OCI-LY7 (cell line): ENCODE measurements around the gene EGR4. TPM values are rescaled to one million over a fixed set of nuclear protein-coding genes. Genes with fewer than 3 reads are reported as not detected.
A peak's percentile ranks its signal among the peaks of the same experiment; 100 is the strongest.

Experiments used
- BruUV-seq: library from RNA; stranded (reverse); fragments of 400-500 nt; replicated peaks from 2 replicates; lab custom pipeline; 2021; lab: Mats Ljungman, UMichigan
- CTCF ChIA-PET: fragments of 300-600 bp; sonication (Branson Sonifier 250); formaldehyde crosslinking; loops from one replicate; lab custom pipeline; 2022; ENCODE audit warnings: antibody characterized with exemption; ENCODE audit not compliant: unreplicated experiment; lab: Charles Lee
- POLR2A ChIA-PET: fragments of 300-600 bp; sonication (Branson Sonifier 250); formaldehyde crosslinking; loops from one replicate; lab custom pipeline; 2022; ENCODE audit warnings: antibody characterized with exemption; lab: Charles Lee
- DNase-seq: peaks from one replicate; pipeline ENCODE4 v3.0.0-alpha.2; 2015; ENCODE audit warnings: low spot score
- H2AFZ ChIP-seq: fragments of 200-600 bp; sonication (generic), shearing (Covaris generic); 2 replicates; pipeline ENCODE4 v1.6.1; 2014; ENCODE audit warnings: mild to moderate bottlenecking, antibody characterized with exemption, low read length, moderate library complexity
- H3K27ac ChIP-seq: fragments of 200-600 bp; sonication (generic); 2 replicates; pipeline ENCODE4 v1.5.1; 2014; ENCODE audit warnings: mixed run types, low read depth, mild to moderate bottlenecking, moderate library complexity, low read length, inconsistent platforms; ENCODE audit not compliant: poor library complexity, severe bottlenecking
- H3K36me3 ChIP-seq: fragments of 200-600 bp; sonication (generic); 2 replicates; pipeline ENCODE4 v1.6.1; 2014; ENCODE audit warnings: mild to moderate bottlenecking, antibody characterized with exemption, low read length, moderate library complexity, mixed read lengths; ENCODE audit not compliant: insufficient read depth
- H3K4me1 ChIP-seq: fragments of 200-600 bp; sonication (generic); 2 replicates; pipeline ENCODE4 v1.5.1; 2014; ENCODE audit warnings: mild to moderate bottlenecking, low read length; ENCODE audit not compliant: insufficient read depth, poor library complexity, severe bottlenecking
- H3K4me2 ChIP-seq: fragments of 200-600 bp; sonication (generic); 2 replicates; pipeline ENCODE4 v1.6.1; 2014; ENCODE audit warnings: mild to moderate bottlenecking, low read length
- H3K4me3 ChIP-seq: fragments of 200-600 bp; sonication (generic); 2 replicates; pipeline ENCODE4 v1.5.1; 2014; ENCODE audit warnings: mild to moderate bottlenecking, low read depth, low read length; ENCODE audit not compliant: poor library complexity, severe bottlenecking
- H3K79me2 ChIP-seq: fragments of 200-600 bp; sonication (generic); 2 replicates; pipeline ENCODE4 v1.6.1; 2016; ENCODE audit warnings: low read depth, mild to moderate bottlenecking, low read length, moderate library complexity, mixed read lengths; ENCODE audit not compliant: insufficient read depth
- H3K9me2 ChIP-seq: fragments of 200-600 bp; sonication (generic); 2 replicates; pipeline ENCODE4 v1.6.1; 2016; ENCODE audit warnings: mild to moderate bottlenecking, low read length, mixed read lengths; ENCODE audit not compliant: insufficient read depth
- H3K9me3 ChIP-seq: fragments of 200-600 bp; sonication (generic); 2 replicates; pipeline ENCODE4 v1.6.1; 2014; ENCODE audit warnings: mild to moderate bottlenecking, mixed run types, low read length, mixed read lengths
- H4K20me1 ChIP-seq: fragments of 200-600 bp; sonication (generic); 2 replicates; pipeline ENCODE4 v1.6.1; 2014; ENCODE audit warnings: mild to moderate bottlenecking, antibody characterized with exemption, low read length, moderate library complexity, mixed read lengths; ENCODE audit not compliant: insufficient read depth
- EZH2phosphoT487 ChIP-seq: fragments of 200-600 bp; sonication (generic); IDR thresholded peaks from 2 replicates; pipeline ENCODE4 v1.6.1; 2018; ENCODE audit warnings: low read depth, borderline replicate concordance, mild to moderate bottlenecking, mixed run types, antibody characterized with exemption, low read length, moderate library complexity, mixed read lengths
- intact Hi-C: fragments of 100-400 bp; cut with micrococcal nuclease; formaldehyde crosslinking; loops from one replicate; pipeline ENCODE4 v1.10.0; 2022; ENCODE audit not compliant: unreplicated experiment
- total RNA-seq, 2 experiments: library from RNA; depleted of rRNA in 1 of 2; stranded (reverse); fragments of >200 nt in 1 of 2; shearing (Covaris generic) in 1 of 2; gene quantifications; 2 replicates each; pipeline ENCODE4 v1.2.3, GENCODE V29; 2014 to 2022
- TF ChIP-seq, protein P1 (sequence below): fragments of 200-600 bp; sonication (generic); conservative IDR thresholded peaks from 2 replicates; pipeline ENCODE4 v1.5.1; 2014; ENCODE audit warnings: mild to moderate bottlenecking, antibody characterized with exemption, low read length, moderate library complexity, mixed read lengths

EGR4 gene
- total RNA-seq, 2 experiments from 2014 or later = not detected

- Histone ChIP-seq H3K9me3 (no peaks in the 10 kb centered on the region), H3K79me2 (peaks cover 43% of the 10 kb centered on the region; the same call in 1 of the 2 replicates), H3K36me3 (peaks cover 89% of the 10 kb centered on the region), H3K4me3 (no peak overlapping the region), H4K20me1 (0 out of 2 replicates have a peak, but pooled peaks cover 10% of the 10 kb centered on the region), H2AFZ (no peak overlapping the region), H3K9me2 (no peaks in the 10 kb centered on the region), H3K4me1 (peaks cover 7% of the 10 kb centered on the region), H3K27ac (no peak overlapping the region), H3K4me2 (no peak overlapping the region)
- intact Hi-C loops = no loop called here
- BruUV-seq = no TSS peak
- ChIA-PET CTCF (interaction anchor here (0.6 kb wide), 1 partner anchor 9 kb away, joined by 3 read pairs; no protein-coding TSS in a partner anchor), POLR2A (interaction anchor here (1.6 kb wide), 1 partner anchor 9 kb away, joined by 5 read pairs; no protein-coding TSS in a partner anchor)
- TF ChIP-seq, protein P1, sequence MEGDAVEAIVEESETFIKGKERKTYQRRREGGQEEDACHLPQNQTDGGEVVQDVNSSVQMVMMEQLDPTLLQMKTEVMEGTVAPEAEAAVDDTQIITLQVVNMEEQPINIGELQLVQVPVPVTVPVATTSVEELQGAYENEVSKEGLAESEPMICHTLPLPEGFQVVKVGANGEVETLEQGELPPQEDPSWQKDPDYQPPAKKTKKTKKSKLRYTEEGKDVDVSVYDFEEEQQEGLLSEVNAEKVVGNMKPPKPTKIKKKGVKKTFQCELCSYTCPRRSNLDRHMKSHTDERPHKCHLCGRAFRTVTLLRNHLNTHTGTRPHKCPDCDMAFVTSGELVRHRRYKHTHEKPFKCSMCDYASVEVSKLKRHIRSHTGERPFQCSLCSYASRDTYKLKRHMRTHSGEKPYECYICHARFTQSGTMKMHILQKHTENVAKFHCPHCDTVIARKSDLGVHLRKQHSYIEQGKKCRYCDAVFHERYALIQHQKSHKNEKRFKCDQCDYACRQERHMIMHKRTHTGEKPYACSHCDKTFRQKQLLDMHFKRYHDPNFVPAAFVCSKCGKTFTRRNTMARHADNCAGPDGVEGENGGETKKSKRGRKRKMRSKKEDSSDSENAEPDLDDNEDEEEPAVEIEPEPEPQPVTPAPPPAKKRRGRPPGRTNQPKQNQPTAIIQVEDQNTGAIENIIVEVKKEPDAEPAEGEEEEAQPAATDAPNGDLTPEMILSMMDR = no peak
- no peak for TF ChIP-seq EZH2phosphoT487
- DNase-seq = no peak
Observed at GRCh38 chr2:73272270-73272669, 21.1 kb downstream of the EGR4 start.

- Histone ChIP-seq H3K27ac (no peak overlapping the region), H3K4me2 (peak overlapping the region; percentile 56), H3K4me3 (peak overlapping the region; percentile 42), H2AFZ (no peak overlapping the region), H4K20me1 (0 out of 2 replicates have a peak, but pooled peaks cover 10% of the 10 kb centered on the region), H3K9me2 (no peaks in the 10 kb centered on the region), H3K79me2 (peaks cover 29% of the 10 kb centered on the region; the same call in 1 of the 2 replicates), H3K4me1 (peaks cover 7% of the 10 kb centered on the region), H3K9me3 (no peaks in the 10 kb centered on the region), H3K36me3 (peaks cover 90% of the 10 kb centered on the region)
- TF ChIP-seq, protein P1 = no peak
- intact Hi-C loops = no loop called here
- no TSS peak for BruUV-seq
- no peak for DNase-seq
- CTCF ChIA-PET = no interaction called here
- POLR2A ChIA-PET = no interaction called here
Observed at GRCh38 chr2:73269686-73270465, 23.5 kb downstream of the EGR4 start.
